Endodermal cell (in vitro differentiated cells): ENCODE data around the gene TCF7L2. TPM values are rescaled to one million over a fixed set of nuclear protein-coding genes. Genes with fewer than 3 reads are reported as not detected.

Experiments used
- DNase-seq: peaks from one replicate; pipeline ENCODE4 v3.0.0-alpha.2; 2017
- H3K27ac ChIP-seq: 2 replicates; pipeline ENCODE4 v1.5.1; 2013; ENCODE audit warnings: mild to moderate bottlenecking, low read depth, low read length, moderate library complexity
- H3K27me3 ChIP-seq: 2 replicates; pipeline ENCODE4 v1.6.1; 2013; ENCODE audit warnings: mild to moderate bottlenecking, low read length, moderate library complexity; ENCODE audit not compliant: insufficient read depth, control insufficient read depth, poor library complexity, severe bottlenecking
- H3K36me3 ChIP-seq: 2 replicates; pipeline ENCODE4 v1.7.0; 2013; ENCODE audit warnings: mild to moderate bottlenecking, low read length, moderate library complexity; ENCODE audit not compliant: control insufficient read depth, insufficient read depth
- H3K4me1 ChIP-seq: one replicate; pipeline ENCODE4 v1.7.0; 2013; ENCODE audit warnings: low read length; ENCODE audit not compliant: control insufficient read depth, insufficient read depth
- H3K4me3 ChIP-seq: 2 replicates; pipeline ENCODE4 v1.5.1; 2013; ENCODE audit warnings: mild to moderate bottlenecking, low read length, moderate library complexity
- H3K9ac ChIP-seq: 2 replicates; pipeline ENCODE4 v1.6.1; 2013; ENCODE audit warnings: mild to moderate bottlenecking, low read length, moderate library complexity; ENCODE audit not compliant: poor library complexity, severe bottlenecking; ENCODE audit errors: extremely low read depth
- H3K9me3 ChIP-seq: 2 replicates; pipeline ENCODE4 v1.6.1; 2013; ENCODE audit warnings: mild to moderate bottlenecking, low read length, moderate library complexity; ENCODE audit not compliant: control insufficient read depth
- H3K27ac Mint-ChIP-seq: 2 replicates; pipeline ENCODE4 v1.8.0; 2020; ENCODE audit warnings: mixed read lengths
- H3K27me3 Mint-ChIP-seq: 2 replicates; pipeline ENCODE4 v1.8.0; 2021; ENCODE audit warnings: mild to moderate bottlenecking, mixed read lengths; ENCODE audit not compliant: insufficient read depth
- H3K36me3 Mint-ChIP-seq: 2 replicates; pipeline ENCODE4 v1.8.0; 2020; ENCODE audit warnings: low read depth, mixed read lengths
- H3K4me1 Mint-ChIP-seq: 2 replicates; pipeline ENCODE4 v1.8.0; 2020; ENCODE audit warnings: mixed read lengths
- H3K4me3 Mint-ChIP-seq: 2 replicates; pipeline ENCODE4 v1.8.0; 2020; ENCODE audit warnings: mild to moderate bottlenecking, moderate library complexity, mixed read lengths
- H3K9me3 Mint-ChIP-seq: 2 replicates; pipeline ENCODE4 v1.8.0; 2020; ENCODE audit warnings: mild to moderate bottlenecking, mixed read lengths
- CTCF ChIP-seq: fragments of 200-600 bp; sonication (generic); conservative IDR thresholded peaks from 2 replicates; pipeline ENCODE4 v1.5.0; 2021; ENCODE audit warnings: antibody characterized with exemption, mild to moderate bottlenecking
- WGBS, 2 experiments: methylation state at CpG; one replicate each; pipeline versions ENCODE4 v1.1.5 to v1.1.7; 2013; ENCODE audit warnings: missing lambda C conversion rate in 2 of 2, mixed read lengths in 1 of 2; ENCODE audit not compliant: insufficient coverage in 1 of 2, insufficient read length in 1 of 2; 5-methylcytosine and 5-hydroxymethylcytosine counted together
- total RNA-seq, 2 donors: library from RNA; stranded (reverse); fragmentation: NEBNext Ultra II Directional in 1 of 2; extraction: Animal tissue kit (Norgen Biotek cat#: 25700) in 1 of 2; gene quantifications; 2 replicates in 1 of 2; 3 replicates in 1 of 2; pipeline ENCODE4 v1.2.1, GENCODE V29; 2021

The TCF7L2 gene
- total RNA-seq, 2 donors from 2014 or later: 73.2 to 105 TPM

GRCh38 chr10:113047605-113047962 is 97.5 kb downstream of the TCF7L2 start:
- no peak overlapping the region for H3K27ac ChIP-seq
- H3K4me1 ChIP-seq: peaks cover 3% of the 10 kb centered on the region
- 60% methylated on average over 5 of the region's 5 CpGs; no CpG with 5 or more reads in 1 of the 2 experiments for WGBS, 2 experiments
- H3K9me3 Mint-ChIP-seq: no peaks in the 10 kb centered on the region
- TF ChIP-seq CTCF: no peak
- H3K27me3 ChIP-seq: no peaks in the 10 kb centered on the region
- H3K9me3 ChIP-seq: no peaks in the 10 kb centered on the region
- no peak overlapping the region for H3K4me3 Mint-ChIP-seq
- peaks cover 60% of the 10 kb centered on the region for H3K36me3 ChIP-seq
- H3K4me1 Mint-ChIP-seq: peaks cover 74% of the 10 kb centered on the region
- H3K27me3 Mint-ChIP-seq: no peaks in the 10 kb centered on the region
- DNase-seq: no peak
- no peak overlapping the region for H3K4me3 ChIP-seq
- H3K9ac ChIP-seq: no peak overlapping the region
- H3K36me3 Mint-ChIP-seq: peaks cover 50% of the 10 kb centered on the region
- H3K27ac Mint-ChIP-seq: peak overlapping the region; percentile 81

GRCh38 chr10:113047963-113048781 is 98.1 kb downstream of the TCF7L2 start:
- Histone ChIP-seq H3K27me3 (no peaks in the 10 kb centered on the region), H3K4me1 (peaks cover 6% of the 10 kb centered on the region), H3K36me3 (peaks cover 54% of the 10 kb centered on the region), H3K27ac (no peak overlapping the region), H3K9ac (no peak overlapping the region), H3K9me3 (no peaks in the 10 kb centered on the region), H3K4me3 (no peak overlapping the region)
- peak overlapping the region; percentile 81 for H3K27ac Mint-ChIP-seq
- TF ChIP-seq CTCF: no peak
- H3K27me3 Mint-ChIP-seq: no peaks in the 10 kb centered on the region
- peaks cover 47% of the 10 kb centered on the region for H3K36me3 Mint-ChIP-seq
- DNase-seq: no peak
- peaks cover 72% of the 10 kb centered on the region for H3K4me1 Mint-ChIP-seq
- H3K4me3 Mint-ChIP-seq: no peak overlapping the region
- 87 to 88% methylated on average over 9 to 13 of the region's 13 CpGs for WGBS, 2 experiments
- H3K9me3 Mint-ChIP-seq: no peaks in the 10 kb centered on the region

GRCh38 chr10:113049881-113050280 is 99.8 kb downstream of the TCF7L2 start:
- H3K9ac ChIP-seq: no peak overlapping the region
- H3K27ac ChIP-seq: no peak overlapping the region
- Mint-ChIP-seq H3K4me1 (peaks cover 69% of the 10 kb centered on the region), H3K9me3 (no peaks in the 10 kb centered on the region), H3K27me3 (no peaks in the 10 kb centered on the region), H3K4me3 (no peak overlapping the region), H3K27ac (no peak overlapping the region), H3K36me3 (peaks cover 44% of the 10 kb centered on the region)
- WGBS, 2 experiments: 90 to 97% methylated on average over 5 of the region's 5 CpGs
- no peak for DNase-seq
- TF ChIP-seq CTCF: no peak
- no peak overlapping the region for H3K4me3 ChIP-seq
- H3K4me1 ChIP-seq: peaks cover 11% of the 10 kb centered on the region
- H3K27me3 ChIP-seq: no peaks in the 10 kb centered on the region
- H3K36me3 ChIP-seq: peaks cover 49% of the 10 kb centered on the region
- no peaks in the 10 kb centered on the region for H3K9me3 ChIP-seq
